Esophagus squamous epithelium (tissue), 4 donors: Measurements from ENCODE around the gene HLCS.

Source experiments
- CTCF ChIP-seq, 6 experiments: fragments of 450-650 bp in 4 of 6; fragments of 200-600 bp in 2 of 6; sonication (generic) in 2 of 6; IDR thresholded peaks; one replicate each; pipeline ENCODE4 v1.5.1; 2016 to 2019; ENCODE audit warnings: antibody characterized with exemption in 6 of 6, mild to moderate bottlenecking in 4 of 6, moderate library complexity in 4 of 6
- POLR2A ChIP-seq, 4 donors: fragments of 450-650 bp; IDR thresholded peaks; one replicate each; pipeline ENCODE4 v1.6.1; 2017; ENCODE audit warnings: antibody characterized with exemption in 4 of 4, mild to moderate bottlenecking in 4 of 4, moderate library complexity in 3 of 4

GRCh38 chr21:36852293-36852692 is 114.2 kb downstream of the HLCS start:
- TF ChIP-seq CTCF (IDR thresholded peaks at IDR 0.05) (no peak), POLR2A (IDR thresholded peaks at IDR 0.05) (no peak)
